K562 (cell line): Measurements from ENCODE around the gene ZNF487. TPM values are rescaled to one million over a fixed set of nuclear protein-coding genes. Genes with fewer than 3 reads are reported as not detected.
A peak's percentile ranks its signal among the peaks of the same experiment; 100 is the strongest.

Experiments used
- CREBBP ChIP-seq: IDR thresholded peaks from one replicate; pipeline ENCODE4 v1.6.1; 2012; ENCODE audit warnings: low read depth, mild to moderate bottlenecking, control low read depth, inconsistent platforms, low read length
- FOXA1 ChIP-seq: fragments of 450-650 bp; IDR thresholded peaks from 2 replicates; pipeline ENCODE4 v1.6.1; 2016; ENCODE audit warnings: mild to moderate bottlenecking, borderline replicate concordance
- HCFC1 ChIP-seq: IDR thresholded peaks from 2 replicates; pipeline ENCODE4 v1.6.1; 2012; ENCODE audit warnings: low read depth, low read length, improper control_type of control experiment
- HLTF ChIP-seq: fragments of 450-650 bp; IDR thresholded peaks from 2 replicates; pipeline ENCODE4 v1.6.1; 2016
- KAT7 ChIP-seq: sonication (generic); formaldehyde crosslinking; IDR thresholded peaks from 2 replicates; pipeline ENCODE4 v1.8.0; 2022; ENCODE audit warnings: missing genetic modification reagents, mild to moderate bottlenecking, borderline replicate concordance
- KHSRP ChIP-seq: fragments of 450-650 bp; IDR thresholded peaks from 2 replicates; pipeline ENCODE4 v1.6.1; 2017
- MBD2 ChIP-seq: sonication (generic); IDR thresholded peaks from 2 replicates; pipeline ENCODE4 v1.6.1; 2016; ENCODE audit warnings: low read depth, borderline replicate concordance
- MTA3 ChIP-seq: fragments of 450-650 bp; formaldehyde crosslinking; IDR thresholded peaks from 2 replicates; pipeline ENCODE4 v1.6.1; 2017; ENCODE audit warnings: mild to moderate bottlenecking, borderline replicate concordance
- PHF21A ChIP-seq: fragments of 450-650 bp; IDR thresholded peaks from 2 replicates; pipeline ENCODE4 v1.6.1; 2017; ENCODE audit warnings: low read depth, borderline replicate concordance
- RB1 ChIP-seq: fragments of 450-650 bp; IDR thresholded peaks from 2 replicates; pipeline ENCODE4 v1.6.1; 2017; ENCODE audit warnings: low read depth, mild to moderate bottlenecking
- TEAD4 ChIP-seq, 2 experiments: sonication (generic) in 1 of 2; formaldehyde crosslinking in 1 of 2; IDR thresholded peaks; 2 replicates each; pipeline versions ENCODE4 v1.6.1 to v1.8.0; 2012 to 2022; ENCODE audit warnings: borderline replicate concordance in 1 of 2, inconsistent platforms in 1 of 2, low read length in 1 of 2, mild to moderate bottlenecking in 1 of 2, missing genetic modification reagents in 1 of 2
- TGIF2 ChIP-seq: sonication (generic); formaldehyde crosslinking; IDR thresholded peaks from 2 replicates; pipeline ENCODE4 v1.8.1; 2022; ENCODE audit warnings: mild to moderate bottlenecking, missing genetic modification reagents, moderate library complexity
- WHSC1 ChIP-seq: IDR thresholded peaks from one replicate; pipeline ENCODE4 v1.6.1; 2012; ENCODE audit warnings: low read length, control low read depth, inconsistent platforms
- ZC3H11A ChIP-seq: IDR thresholded peaks from 2 replicates; pipeline ENCODE4 v1.6.1; 2012; ENCODE audit warnings: low read depth, low read length, improper control_type of control experiment
- ZNF584 ChIP-seq: fragments of 200-800 bp; sonication (Bioruptor generic); IDR thresholded peaks from 2 replicates; pipeline ENCODE4 v1.6.1; 2016; ENCODE audit warnings: low read depth, mild to moderate bottlenecking, missing genetic modification characterization, missing compliant biosample characterization
- polyA plus RNA-seq, 8 experiments: library from polyadenylated mRNA; depleted of rRNA in 4 of 8; stranded (reverse) in 5 of 8; unstranded in 3 of 8; fragments of >200 nt; fragmentation: Nextera tagmentation in 2 of 8; fragmentation: Illumina TruSeq in 1 of 8; extraction: Ambion mirVana in 2 of 8; extraction: Trizol in 1 of 8; gene quantifications; 2 replicates each; pipeline versions ENCODE4 v1.2.1 to v1.2.3, GENCODE V29; 2011 to 2014; ENCODE audit warnings: inconsistent platforms in 1 of 8, missing spikeins in 1 of 8
- total RNA-seq, 7 experiments: library from RNA; depleted of rRNA in 6 of 7; stranded (reverse); fragments of >200 nt in 6 of 7; fragmentation: Illumina TruSeq in 2 of 7; extraction: Trizol in 2 of 7; gene quantifications; 2 replicates each; pipeline versions ENCODE4 v1.2.1 to v1.2.3, GENCODE V29; 2011 to 2021; ENCODE audit warnings: low replicate concordance in 1 of 7
- TF ChIP-seq, protein P1 (sequence below): fragments of 200-400 bp; formaldehyde crosslinking; IDR thresholded peaks from 2 replicates; pipeline ENCODE4 v1.6.1; 2017; ENCODE audit warnings: mild to moderate bottlenecking, low read depth, low read length, moderate library complexity
- TF ChIP-seq, protein P2 (sequence below): fragments of 450-650 bp; formaldehyde crosslinking; IDR thresholded peaks from 2 replicates; pipeline ENCODE4 v1.4.0; 2020; ENCODE audit warnings: mild to moderate bottlenecking, moderate library complexity
- TF ChIP-seq, protein P3 (sequence below): fragments of 450-650 bp; IDR thresholded peaks from 2 replicates; pipeline ENCODE4 v1.6.1; 2016; ENCODE audit warnings: low read depth, mild to moderate bottlenecking, moderate library complexity
- TF ChIP-seq, protein P4 (sequence below): fragments of 250-450 bp; sonication (Bioruptor Pico); IDR thresholded peaks from 2 replicates; pipeline ENCODE4 v1.8.0; 2021; ENCODE audit warnings: mild to moderate bottlenecking, moderate library complexity
- TF ChIP-seq, protein P5 (sequence below): sonication (generic); formaldehyde crosslinking; IDR thresholded peaks from 2 replicates; pipeline ENCODE4 v1.8.0; 2022; ENCODE audit warnings: mild to moderate bottlenecking, missing genetic modification reagents

The ZNF487 gene
- total and polyA plus RNA-seq, 9 of the 15 experiments (the other 6 are each of a cell fraction or from before 2014, with no cell fraction given): 1.9 to 6.5 (median 4.2) TPM

DNA sequence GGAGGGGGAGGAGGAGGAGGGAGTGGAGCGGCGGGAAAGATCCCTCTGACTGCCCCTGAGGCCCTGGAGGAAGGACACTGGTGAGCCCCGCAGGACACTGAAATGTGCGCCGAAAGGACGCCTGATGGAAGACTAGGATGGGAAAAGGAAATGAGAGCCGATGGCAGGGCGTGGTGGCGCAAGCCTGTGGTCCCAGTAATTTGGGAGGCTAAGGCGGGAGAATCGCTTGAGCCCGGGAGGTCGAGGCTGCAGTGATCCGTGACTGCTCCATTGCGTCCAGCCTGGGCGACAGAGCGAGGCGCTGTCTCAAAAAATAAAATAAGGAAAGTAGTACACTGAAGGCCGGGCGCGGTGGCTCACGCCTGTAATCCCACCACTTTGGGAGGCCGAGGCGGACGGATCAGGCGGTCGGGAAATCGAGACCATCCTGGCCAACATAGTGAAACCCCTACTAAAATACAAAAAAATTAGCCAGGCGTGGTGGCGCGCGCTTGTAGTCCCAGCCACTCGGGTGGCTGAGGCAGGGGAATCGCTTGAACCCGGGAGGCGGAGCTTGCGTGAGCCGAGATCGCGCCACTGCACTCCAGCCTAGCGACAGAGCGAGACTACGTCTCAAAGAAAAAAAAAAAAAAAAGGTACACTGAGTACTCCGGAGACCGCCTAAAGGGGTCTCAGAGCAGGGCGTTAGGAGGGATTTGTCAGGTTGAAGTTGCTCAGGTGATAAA, 27.4 kb upstream of the ZNF487 start (continued):
- no peak for TF ChIP-seq ZC3H11A
- TF ChIP-seq, protein P1, sequence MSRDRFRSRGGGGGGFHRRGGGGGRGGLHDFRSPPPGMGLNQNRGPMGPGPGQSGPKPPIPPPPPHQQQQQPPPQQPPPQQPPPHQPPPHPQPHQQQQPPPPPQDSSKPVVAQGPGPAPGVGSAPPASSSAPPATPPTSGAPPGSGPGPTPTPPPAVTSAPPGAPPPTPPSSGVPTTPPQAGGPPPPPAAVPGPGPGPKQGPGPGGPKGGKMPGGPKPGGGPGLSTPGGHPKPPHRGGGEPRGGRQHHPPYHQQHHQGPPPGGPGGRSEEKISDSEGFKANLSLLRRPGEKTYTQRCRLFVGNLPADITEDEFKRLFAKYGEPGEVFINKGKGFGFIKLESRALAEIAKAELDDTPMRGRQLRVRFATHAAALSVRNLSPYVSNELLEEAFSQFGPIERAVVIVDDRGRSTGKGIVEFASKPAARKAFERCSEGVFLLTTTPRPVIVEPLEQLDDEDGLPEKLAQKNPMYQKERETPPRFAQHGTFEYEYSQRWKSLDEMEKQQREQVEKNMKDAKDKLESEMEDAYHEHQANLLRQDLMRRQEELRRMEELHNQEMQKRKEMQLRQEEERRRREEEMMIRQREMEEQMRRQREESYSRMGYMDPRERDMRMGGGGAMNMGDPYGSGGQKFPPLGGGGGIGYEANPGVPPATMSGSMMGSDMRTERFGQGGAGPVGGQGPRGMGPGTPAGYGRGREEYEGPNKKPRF: no peak
- TF ChIP-seq, protein P2, sequence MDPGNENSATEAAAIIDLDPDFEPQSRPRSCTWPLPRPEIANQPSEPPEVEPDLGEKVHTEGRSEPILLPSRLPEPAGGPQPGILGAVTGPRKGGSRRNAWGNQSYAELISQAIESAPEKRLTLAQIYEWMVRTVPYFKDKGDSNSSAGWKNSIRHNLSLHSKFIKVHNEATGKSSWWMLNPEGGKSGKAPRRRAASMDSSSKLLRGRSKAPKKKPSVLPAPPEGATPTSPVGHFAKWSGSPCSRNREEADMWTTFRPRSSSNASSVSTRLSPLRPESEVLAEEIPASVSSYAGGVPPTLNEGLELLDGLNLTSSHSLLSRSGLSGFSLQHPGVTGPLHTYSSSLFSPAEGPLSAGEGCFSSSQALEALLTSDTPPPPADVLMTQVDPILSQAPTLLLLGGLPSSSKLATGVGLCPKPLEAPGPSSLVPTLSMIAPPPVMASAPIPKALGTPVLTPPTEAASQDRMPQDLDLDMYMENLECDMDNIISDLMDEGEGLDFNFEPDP (CRISPR knock-in tag): no peak
- TF ChIP-seq, protein P3, sequence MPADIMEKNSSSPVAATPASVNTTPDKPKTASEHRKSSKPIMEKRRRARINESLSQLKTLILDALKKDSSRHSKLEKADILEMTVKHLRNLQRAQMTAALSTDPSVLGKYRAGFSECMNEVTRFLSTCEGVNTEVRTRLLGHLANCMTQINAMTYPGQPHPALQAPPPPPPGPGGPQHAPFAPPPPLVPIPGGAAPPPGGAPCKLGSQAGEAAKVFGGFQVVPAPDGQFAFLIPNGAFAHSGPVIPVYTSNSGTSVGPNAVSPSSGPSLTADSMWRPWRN: no peak
- no peak for TF ChIP-seq HCFC1
- TF ChIP-seq KHSRP: no peak
- TF ChIP-seq, protein P4, sequence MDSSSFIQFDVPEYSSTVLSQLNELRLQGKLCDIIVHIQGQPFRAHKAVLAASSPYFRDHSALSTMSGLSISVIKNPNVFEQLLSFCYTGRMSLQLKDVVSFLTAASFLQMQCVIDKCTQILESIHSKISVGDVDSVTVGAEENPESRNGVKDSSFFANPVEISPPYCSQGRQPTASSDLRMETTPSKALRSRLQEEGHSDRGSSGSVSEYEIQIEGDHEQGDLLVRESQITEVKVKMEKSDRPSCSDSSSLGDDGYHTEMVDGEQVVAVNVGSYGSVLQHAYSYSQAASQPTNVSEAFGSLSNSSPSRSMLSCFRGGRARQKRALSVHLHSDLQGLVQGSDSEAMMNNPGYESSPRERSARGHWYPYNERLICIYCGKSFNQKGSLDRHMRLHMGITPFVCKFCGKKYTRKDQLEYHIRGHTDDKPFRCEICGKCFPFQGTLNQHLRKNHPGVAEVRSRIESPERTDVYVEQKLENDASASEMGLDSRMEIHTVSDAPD (CRISPR knock-in tag): no peak
- TF ChIP-seq WHSC1: no peak
- no peak for TF ChIP-seq MBD2
- TF ChIP-seq TEAD4 (IDR thresholded peaks at IDR 0.05; ENCODE audit: low read length): no peak
- TF ChIP-seq TEAD4 (CRISPR knock-in tag; IDR thresholded peaks at IDR 0.05; ENCODE audit: borderline replicate concordance): no peak
- TF ChIP-seq FOXA1: no peak
- no peak for TF ChIP-seq ZNF584 (CRISPR knock-in tag)
- TF ChIP-seq TGIF2 (CRISPR knock-in tag): no peak
- TF ChIP-seq RB1: no peak; the same call in 1 of the 2 replicates
- TF ChIP-seq KAT7 (CRISPR knock-in tag): no peak; the same call in 1 of the 2 replicates
- TF ChIP-seq, protein P5, sequence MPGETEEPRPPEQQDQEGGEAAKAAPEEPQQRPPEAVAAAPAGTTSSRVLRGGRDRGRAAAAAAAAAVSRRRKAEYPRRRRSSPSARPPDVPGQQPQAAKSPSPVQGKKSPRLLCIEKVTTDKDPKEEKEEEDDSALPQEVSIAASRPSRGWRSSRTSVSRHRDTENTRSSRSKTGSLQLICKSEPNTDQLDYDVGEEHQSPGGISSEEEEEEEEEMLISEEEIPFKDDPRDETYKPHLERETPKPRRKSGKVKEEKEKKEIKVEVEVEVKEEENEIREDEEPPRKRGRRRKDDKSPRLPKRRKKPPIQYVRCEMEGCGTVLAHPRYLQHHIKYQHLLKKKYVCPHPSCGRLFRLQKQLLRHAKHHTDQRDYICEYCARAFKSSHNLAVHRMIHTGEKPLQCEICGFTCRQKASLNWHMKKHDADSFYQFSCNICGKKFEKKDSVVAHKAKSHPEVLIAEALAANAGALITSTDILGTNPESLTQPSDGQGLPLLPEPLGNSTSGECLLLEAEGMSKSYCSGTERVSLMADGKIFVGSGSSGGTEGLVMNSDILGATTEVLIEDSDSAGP: no peak
- TF ChIP-seq MTA3: no peak
- TF ChIP-seq HLTF: 0 out of 2 replicates have a peak, but pooled peaks have one; percentile 53
- TF ChIP-seq CREBBP: no peak
- no peak for TF ChIP-seq PHF21A
